IMR-90 (cell line): Measurements from ENCODE around the gene CIROP.

ENCODE experiments used
- CTCF ChIP-seq: conservative IDR thresholded peaks from 2 replicates; pipeline ENCODE4 v1.5.1; 2012; ENCODE audit warnings: mild to moderate bottlenecking, low read depth, low read length, improper control_type of control experiment
- ELK1 ChIP-seq: fragments of 150-350 bp; IDR thresholded peaks from 2 replicates; pipeline ENCODE4 v1.6.1; 2016; ENCODE audit warnings: low read depth, mild to moderate bottlenecking, low read length, moderate library complexity, borderline replicate concordance
- POLR2A ChIP-seq: IDR thresholded peaks from 2 replicates; pipeline ENCODE4 v1.6.1; 2012; ENCODE audit warnings: mild to moderate bottlenecking, low read depth, low read length
- RFX5 ChIP-seq: IDR thresholded peaks from 2 replicates; pipeline ENCODE4 v1.8.0; 2012; ENCODE audit warnings: low read depth, mild to moderate bottlenecking, low read length, moderate library complexity

- TF ChIP-seq RFX5 (no peak), CTCF (no peak), POLR2A (no peak), ELK1 (no peak)
These were observed 13.9 kb upstream of the CIROP start, which contains the start of gene CEBPE for GRCh38 chr14:23118506-23119362.
